SK-N-SH (cell line): Measurements from ENCODE around the gene JMJD1C. TPM values are rescaled to one million over a fixed set of nuclear protein-coding genes. Genes with fewer than 3 reads are reported as not detected.

Experiments used
- CTCF ChIA-PET: fragments of 300-600, 350-600 bp; formaldehyde crosslinking; extraction: SDS; loops from one replicate; lab custom pipeline; 2021; lab: Yijun Ruan, JAX
- POLR2A ChIA-PET: fragments of 350-600 bp; sonication (Branson Sonifier 250); formaldehyde crosslinking; extraction: SDS; loops from one replicate; lab custom pipeline; 2020; ENCODE audit warnings: antibody characterized with exemption, inconsistent platforms; lab: Yijun Ruan, JAX
- DNase-seq: peaks from one replicate; pipeline ENCODE4 v3.0.0; 2012
- H2AFZ ChIP-seq: fragments of 200-600 bp; sonication (generic); 2 replicates; pipeline ENCODE4 v1.8.1; 2016; ENCODE audit warnings: antibody characterized with exemption, mild to moderate bottlenecking, low read depth
- H3F3A ChIP-seq: fragments of 200-600 bp; sonication (generic); replicated peaks from 2 replicates; pipeline ENCODE3; 2016; ENCODE audit warnings: antibody characterized with exemption, mild to moderate bottlenecking; ENCODE audit not compliant: insufficient read depth
- H3K27ac ChIP-seq, 2 experiments: fragments of 200-500 bp in 1 of 2; fragments of 200-600 bp in 1 of 2; sonication (Bioruptor generic) in 1 of 2; sonication (generic), shearing (Covaris generic) in 1 of 2; 2 replicates each; pipeline versions ENCODE4 v1.5.1 to v1.6.1; 2014 to 2016; ENCODE audit warnings: low read depth in 2 of 2, inconsistent platforms in 1 of 2, low read length in 1 of 2, mild to moderate bottlenecking in 1 of 2, mixed read lengths in 1 of 2
- H3K27me3 ChIP-seq: fragments of 200-600 bp; sonication (generic), shearing (Covaris generic); 2 replicates; pipeline ENCODE4 v1.6.1; 2016; ENCODE audit warnings: mixed run types; ENCODE audit not compliant: insufficient read depth
- H3K36me3 ChIP-seq, 2 experiments: fragments of 200-500 bp in 1 of 2; fragments of 200-600 bp in 1 of 2; sonication (Bioruptor generic) in 1 of 2; sonication (generic) in 1 of 2; replicated peaks in 1 of 2; 2 replicates each; pipeline versions ENCODE3 to v1.5.1; 2014 to 2016; ENCODE audit warnings: low read length in 1 of 2, mild to moderate bottlenecking in 1 of 2; ENCODE audit not compliant: insufficient read depth in 2 of 2, control insufficient read depth in 1 of 2
- H3K4me1 ChIP-seq, 2 experiments: fragments of 200-500 bp in 1 of 2; fragments of 200-600 bp in 1 of 2; sonication (Bioruptor generic) in 1 of 2; sonication (generic), shearing (Covaris generic) in 1 of 2; 2 replicates each; pipeline versions ENCODE4 v1.5.1 to v1.6.1; 2014 to 2016; ENCODE audit warnings: low read depth in 1 of 2, low read length in 1 of 2, mixed run types in 1 of 2; ENCODE audit not compliant: insufficient read depth in 2 of 2, control insufficient read depth in 1 of 2
- H3K4me2 ChIP-seq: fragments of 200-600 bp; sonication (generic), shearing (Covaris generic); 2 replicates; pipeline ENCODE4 v1.6.1; 2017; ENCODE audit warnings: mixed run types
- H3K4me3 ChIP-seq, 2 experiments: fragments of 200-500 bp in 1 of 2; fragments of 200-600 bp in 1 of 2; sonication (Bioruptor generic) in 1 of 2; sonication (generic), shearing (Covaris generic) in 1 of 2; 2 replicates each; pipeline versions ENCODE4 v1.5.1 to v1.8.1; 2014 to 2016; ENCODE audit warnings: low read depth in 2 of 2, inconsistent platforms in 1 of 2, low read length in 1 of 2, mild to moderate bottlenecking in 1 of 2, mixed read lengths in 1 of 2, moderate library complexity in 1 of 2
- H3K79me2 ChIP-seq: fragments of 200-600 bp; sonication (generic); 2 replicates; pipeline ENCODE4 v1.8.1; 2017; ENCODE audit warnings: mild to moderate bottlenecking; ENCODE audit not compliant: insufficient read depth
- H3K9ac ChIP-seq: fragments of 200-600 bp; sonication (generic); 2 replicates; pipeline ENCODE4 v1.6.1; 2017; ENCODE audit warnings: mixed run types
- H3K9me2 ChIP-seq: fragments of 200-600 bp; sonication (generic); 2 replicates; pipeline ENCODE4 v1.6.1; 2017; ENCODE audit warnings: mixed run types
- H3K9me3 ChIP-seq: fragments of 200-600 bp; sonication (generic); 2 replicates; pipeline ENCODE4 v1.6.1; 2017; ENCODE audit warnings: mixed run types, mild to moderate bottlenecking, moderate library complexity
- H4K20me1 ChIP-seq: fragments of 200-600 bp; sonication (generic); 2 replicates; pipeline ENCODE4 v1.6.1; 2017; ENCODE audit warnings: mild to moderate bottlenecking, mixed run types; ENCODE audit not compliant: insufficient read depth
- CHD2 ChIP-seq: fragments of 150-350 bp; IDR thresholded peaks from 2 replicates; pipeline ENCODE4 v1.6.1; 2018; ENCODE audit warnings: low read length; ENCODE audit not compliant: partially characterized antibody
- EP300 ChIP-seq, 2 experiments: IDR thresholded peaks; 2 replicates each; pipeline versions ENCODE4 v1.4.0 to v1.6.1; 2012; ENCODE audit warnings: borderline replicate concordance in 1 of 2, low read depth in 1 of 2, low read length in 1 of 2
- EZH2phosphoT487 ChIP-seq: fragments of 200-600 bp; sonication (generic); IDR thresholded peaks from 2 replicates; pipeline ENCODE4 v1.6.1; 2017; ENCODE audit warnings: low read depth, mixed run types, mild to moderate bottlenecking, antibody characterized with exemption, moderate library complexity, borderline replicate concordance
- FOXJ3 ChIP-seq: sonication (generic); formaldehyde crosslinking; IDR thresholded peaks from 2 replicates; pipeline ENCODE4 v1.5.1; 2020; ENCODE audit warnings: mild to moderate bottlenecking, missing genetic modification reagents
- FOXM1 ChIP-seq: IDR thresholded peaks from 2 replicates; pipeline ENCODE4 v1.4.0; 2012; ENCODE audit warnings: low read depth, mild to moderate bottlenecking
- NFIC ChIP-seq: IDR thresholded peaks from 2 replicates; pipeline ENCODE4 v1.4.0; 2012; ENCODE audit warnings: borderline replicate concordance
- NRF1 ChIP-seq: IDR thresholded peaks from 2 replicates; pipeline ENCODE4 v1.6.1; 2012; ENCODE audit warnings: low read depth, mild to moderate bottlenecking, low read length
- POLR2AphosphoS5 ChIP-seq: IDR thresholded peaks from 2 replicates; pipeline ENCODE4 v1.6.1; 2012; ENCODE audit warnings: low read depth, low read length
- RAD21 ChIP-seq: IDR thresholded peaks from 2 replicates; pipeline ENCODE4 v1.6.1; 2012; ENCODE audit warnings: mild to moderate bottlenecking, low read length
- RFX5 ChIP-seq: IDR thresholded peaks from 2 replicates; pipeline ENCODE4 v1.6.1; 2012; ENCODE audit warnings: mild to moderate bottlenecking, improper control_type of control experiment, low read length
- RXRA ChIP-seq: IDR thresholded peaks from 2 replicates; pipeline ENCODE4 v1.4.0; 2012; ENCODE audit warnings: low read depth, mild to moderate bottlenecking, borderline replicate concordance
- SMC3 ChIP-seq: IDR thresholded peaks from 2 replicates; pipeline ENCODE4 v1.6.1; 2012; ENCODE audit warnings: low read depth, low read length, improper control_type of control experiment
- TAF1 ChIP-seq: IDR thresholded peaks from 2 replicates; pipeline ENCODE4 v1.6.1; 2012; ENCODE audit warnings: low read depth, mild to moderate bottlenecking, low read length, moderate library complexity, borderline replicate concordance
- TCF12 ChIP-seq: IDR thresholded peaks from 2 replicates; pipeline ENCODE4 v1.4.0; 2012
- YY1 ChIP-seq: IDR thresholded peaks from 2 replicates; pipeline ENCODE4 v1.4.0; 2012; ENCODE audit warnings: low read depth, mild to moderate bottlenecking
- WGBS: methylation state at CpG from one replicate; pipeline ENCODE4 v1.1.6; 2017; ENCODE audit warnings: low lambda C conversion rate; 5-methylcytosine and 5-hydroxymethylcytosine counted together
- polyA plus RNA-seq, 3 experiments: library from polyadenylated mRNA; depleted of rRNA; stranded (reverse); fragments of >200 nt; gene quantifications; 2 replicates each; pipeline ENCODE4 v1.2.3, GENCODE V29; 2012
- TF ChIP-seq, protein P1 (sequence below): IDR thresholded peaks from 2 replicates; pipeline ENCODE4 v1.4.0; 2012; ENCODE audit warnings: low read depth, borderline replicate concordance
- TF ChIP-seq, protein P2 (sequence below): fragments of 150-350 bp; IDR thresholded peaks from 2 replicates; pipeline ENCODE4 v1.6.1; 2016; ENCODE audit warnings: mild to moderate bottlenecking, low read depth, low read length
- TF ChIP-seq, protein P3 (sequence below): fragments of 200-600 bp; sonication (generic); IDR thresholded peaks from 2 replicates; pipeline ENCODE4 v1.6.1; 2017; ENCODE audit warnings: antibody characterized with exemption, mild to moderate bottlenecking, moderate library complexity
- TF ChIP-seq, protein P4 (sequence below): IDR thresholded peaks from 2 replicates; pipeline ENCODE4 v1.6.1; 2012; ENCODE audit warnings: mild to moderate bottlenecking, low read depth, low read length, moderate library complexity
- TF ChIP-seq, protein P5 (sequence below): IDR thresholded peaks from 2 replicates; pipeline ENCODE4; 2012

The JMJD1C gene
- polyA plus RNA-seq, 1 of the 3 experiments (the other 2 are of a cell fraction): 11.7 TPM

DNA sequence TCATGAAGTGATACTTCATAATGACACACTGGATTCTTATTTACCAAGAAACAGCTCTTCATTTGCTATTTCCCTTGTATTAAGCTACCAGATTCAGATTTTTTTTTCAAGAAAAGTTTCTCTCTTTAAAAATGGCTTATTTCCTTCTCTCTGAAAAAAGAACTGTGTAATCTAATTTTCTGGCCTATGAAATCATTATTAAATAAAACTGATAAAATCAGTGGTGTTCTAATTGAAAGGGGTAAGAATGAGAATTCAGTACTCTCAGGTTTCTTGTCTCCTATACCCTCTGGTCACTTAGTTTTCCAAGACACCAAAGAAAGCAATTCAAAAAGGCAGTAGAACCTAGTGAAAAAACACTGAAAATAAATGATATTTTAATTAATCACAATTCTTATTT, 10.3 kb downstream of the JMJD1C start:
- Histone ChIP-seq H3K4me3 (no peak overlapping the region), H3K27ac (peak overlapping the region; percentile 8 to 65; a peak in 2 of 4 replicates), H3K9me2 (no peaks in the 10 kb centered on the region), H3K4me1 (peaks cover 4 to 22% of the 10 kb centered on the region in 2 experiments; a peak in 2 of 4 replicates), H3K9me3 (no peaks in the 10 kb centered on the region), H2AFZ (no peak overlapping the region), H3K27me3 (no peaks in the 10 kb centered on the region), H3K4me2 (no peak overlapping the region), H3K79me2 (peaks cover 100% of the 10 kb centered on the region), H3K36me3 (peaks cover 0 to 5% of the 10 kb centered on the region in 2 experiments), H4K20me1 (peaks cover 29% of the 10 kb centered on the region), H3K9ac (no peak overlapping the region), H3F3A (peaks cover 31% of the 10 kb centered on the region)
- POLR2A ChIA-PET: no interaction called here
- no peak for TF ChIP-seq RAD21
- TF ChIP-seq TAF1: no peak
- TF ChIP-seq RXRA: no peak
- TF ChIP-seq NRF1: no peak
- TF ChIP-seq NFIC: no peak
- TF ChIP-seq CHD2: no peak
- no peak for TF ChIP-seq TCF12
- TF ChIP-seq POLR2AphosphoS5: no peak
- no peak for TF ChIP-seq FOXJ3 (CRISPR knock-in tag)
- TF ChIP-seq FOXM1: no peak
- TF ChIP-seq EP300 (IDR thresholded peaks at IDR 0.05; ENCODE audit: borderline replicate concordance in 1 of 2, low read depth in 1 of 2, low read length in 1 of 2): no peak
- TF ChIP-seq, protein P1, sequence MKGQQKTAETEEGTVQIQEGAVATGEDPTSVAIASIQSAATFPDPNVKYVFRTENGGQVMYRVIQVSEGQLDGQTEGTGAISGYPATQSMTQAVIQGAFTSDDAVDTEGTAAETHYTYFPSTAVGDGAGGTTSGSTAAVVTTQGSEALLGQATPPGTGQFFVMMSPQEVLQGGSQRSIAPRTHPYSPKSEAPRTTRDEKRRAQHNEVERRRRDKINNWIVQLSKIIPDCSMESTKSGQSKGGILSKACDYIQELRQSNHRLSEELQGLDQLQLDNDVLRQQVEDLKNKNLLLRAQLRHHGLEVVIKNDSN: no peak
- CTCF ChIA-PET: interaction anchor here (1.0 to 2.1 kb wide), 3 partner anchors 174 to 265 kb away, joined by 3 to 10 read pairs (median 6); no protein-coding TSS in a partner anchor
- DNase-seq: no peak

DNA sequence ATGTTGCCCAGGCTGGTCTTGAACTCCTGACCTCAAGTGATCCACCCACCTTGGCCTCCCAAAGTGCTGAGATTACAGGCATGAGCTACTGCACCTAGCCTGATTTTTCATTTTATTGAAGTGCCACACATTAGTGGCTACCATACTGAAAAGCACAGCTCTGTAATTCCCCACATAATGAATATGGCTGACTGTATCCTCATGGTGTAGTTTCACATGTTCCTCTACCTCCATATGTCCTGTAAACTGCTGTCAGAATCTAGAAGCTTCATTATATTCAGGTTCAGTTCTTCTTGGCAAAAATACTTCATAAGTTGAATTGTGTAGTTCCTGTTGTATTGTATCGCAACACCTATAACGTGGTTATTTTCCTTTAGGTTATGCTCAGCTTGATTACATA, 11.1 kb downstream of the JMJD1C start:
- Histone ChIP-seq H4K20me1 (peaks cover 24% of the 10 kb centered on the region), H2AFZ (no peak overlapping the region), H3K9me2 (no peaks in the 10 kb centered on the region), H3K27ac (no peak overlapping the region), H3K36me3 (peaks cover 0 to 13% of the 10 kb centered on the region in 2 experiments), H3K4me1 (peaks cover 4 to 22% of the 10 kb centered on the region in 2 experiments; a peak in 2 of 4 replicates), H3K9me3 (no peaks in the 10 kb centered on the region), H3K9ac (no peak overlapping the region), H3K79me2 (peaks cover 100% of the 10 kb centered on the region), H3K4me2 (no peak overlapping the region), H3K4me3 (no peak overlapping the region), H3F3A (peaks cover 31% of the 10 kb centered on the region), H3K27me3 (no peaks in the 10 kb centered on the region)
- POLR2A ChIA-PET: no interaction called here
- WGBS: 89% methylated on average over 2 of the region's 2 CpGs
- no peak for DNase-seq
- CTCF ChIA-PET: interaction anchor here (1.0 to 2.1 kb wide), 3 partner anchors 175 to 266 kb away, joined by 3 to 10 read pairs (median 6); no protein-coding TSS in a partner anchor
- no peak for TF ChIP-seq CHD2
- no peak for TF ChIP-seq POLR2AphosphoS5
- TF ChIP-seq, protein P2, sequence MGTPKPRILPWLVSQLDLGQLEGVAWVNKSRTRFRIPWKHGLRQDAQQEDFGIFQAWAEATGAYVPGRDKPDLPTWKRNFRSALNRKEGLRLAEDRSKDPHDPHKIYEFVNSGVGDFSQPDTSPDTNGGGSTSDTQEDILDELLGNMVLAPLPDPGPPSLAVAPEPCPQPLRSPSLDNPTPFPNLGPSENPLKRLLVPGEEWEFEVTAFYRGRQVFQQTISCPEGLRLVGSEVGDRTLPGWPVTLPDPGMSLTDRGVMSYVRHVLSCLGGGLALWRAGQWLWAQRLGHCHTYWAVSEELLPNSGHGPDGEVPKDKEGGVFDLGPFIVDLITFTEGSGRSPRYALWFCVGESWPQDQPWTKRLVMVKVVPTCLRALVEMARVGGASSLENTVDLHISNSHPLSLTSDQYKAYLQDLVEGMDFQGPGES: no peak
- no peak for TF ChIP-seq YY1
- TF ChIP-seq RFX5: no peak
- TF ChIP-seq SMC3: no peak
- no peak for TF ChIP-seq FOXJ3 (CRISPR knock-in tag)
- TF ChIP-seq, protein P3, sequence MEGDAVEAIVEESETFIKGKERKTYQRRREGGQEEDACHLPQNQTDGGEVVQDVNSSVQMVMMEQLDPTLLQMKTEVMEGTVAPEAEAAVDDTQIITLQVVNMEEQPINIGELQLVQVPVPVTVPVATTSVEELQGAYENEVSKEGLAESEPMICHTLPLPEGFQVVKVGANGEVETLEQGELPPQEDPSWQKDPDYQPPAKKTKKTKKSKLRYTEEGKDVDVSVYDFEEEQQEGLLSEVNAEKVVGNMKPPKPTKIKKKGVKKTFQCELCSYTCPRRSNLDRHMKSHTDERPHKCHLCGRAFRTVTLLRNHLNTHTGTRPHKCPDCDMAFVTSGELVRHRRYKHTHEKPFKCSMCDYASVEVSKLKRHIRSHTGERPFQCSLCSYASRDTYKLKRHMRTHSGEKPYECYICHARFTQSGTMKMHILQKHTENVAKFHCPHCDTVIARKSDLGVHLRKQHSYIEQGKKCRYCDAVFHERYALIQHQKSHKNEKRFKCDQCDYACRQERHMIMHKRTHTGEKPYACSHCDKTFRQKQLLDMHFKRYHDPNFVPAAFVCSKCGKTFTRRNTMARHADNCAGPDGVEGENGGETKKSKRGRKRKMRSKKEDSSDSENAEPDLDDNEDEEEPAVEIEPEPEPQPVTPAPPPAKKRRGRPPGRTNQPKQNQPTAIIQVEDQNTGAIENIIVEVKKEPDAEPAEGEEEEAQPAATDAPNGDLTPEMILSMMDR: no peak
- no peak for TF ChIP-seq FOXM1
- TF ChIP-seq, protein P4, sequence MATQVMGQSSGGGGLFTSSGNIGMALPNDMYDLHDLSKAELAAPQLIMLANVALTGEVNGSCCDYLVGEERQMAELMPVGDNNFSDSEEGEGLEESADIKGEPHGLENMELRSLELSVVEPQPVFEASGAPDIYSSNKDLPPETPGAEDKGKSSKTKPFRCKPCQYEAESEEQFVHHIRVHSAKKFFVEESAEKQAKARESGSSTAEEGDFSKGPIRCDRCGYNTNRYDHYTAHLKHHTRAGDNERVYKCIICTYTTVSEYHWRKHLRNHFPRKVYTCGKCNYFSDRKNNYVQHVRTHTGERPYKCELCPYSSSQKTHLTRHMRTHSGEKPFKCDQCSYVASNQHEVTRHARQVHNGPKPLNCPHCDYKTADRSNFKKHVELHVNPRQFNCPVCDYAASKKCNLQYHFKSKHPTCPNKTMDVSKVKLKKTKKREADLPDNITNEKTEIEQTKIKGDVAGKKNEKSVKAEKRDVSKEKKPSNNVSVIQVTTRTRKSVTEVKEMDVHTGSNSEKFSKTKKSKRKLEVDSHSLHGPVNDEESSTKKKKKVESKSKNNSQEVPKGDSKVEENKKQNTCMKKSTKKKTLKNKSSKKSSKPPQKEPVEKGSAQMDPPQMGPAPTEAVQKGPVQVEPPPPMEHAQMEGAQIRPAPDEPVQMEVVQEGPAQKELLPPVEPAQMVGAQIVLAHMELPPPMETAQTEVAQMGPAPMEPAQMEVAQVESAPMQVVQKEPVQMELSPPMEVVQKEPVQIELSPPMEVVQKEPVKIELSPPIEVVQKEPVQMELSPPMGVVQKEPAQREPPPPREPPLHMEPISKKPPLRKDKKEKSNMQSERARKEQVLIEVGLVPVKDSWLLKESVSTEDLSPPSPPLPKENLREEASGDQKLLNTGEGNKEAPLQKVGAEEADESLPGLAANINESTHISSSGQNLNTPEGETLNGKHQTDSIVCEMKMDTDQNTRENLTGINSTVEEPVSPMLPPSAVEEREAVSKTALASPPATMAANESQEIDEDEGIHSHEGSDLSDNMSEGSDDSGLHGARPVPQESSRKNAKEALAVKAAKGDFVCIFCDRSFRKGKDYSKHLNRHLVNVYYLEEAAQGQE: no peak
- TF ChIP-seq, protein P5, sequence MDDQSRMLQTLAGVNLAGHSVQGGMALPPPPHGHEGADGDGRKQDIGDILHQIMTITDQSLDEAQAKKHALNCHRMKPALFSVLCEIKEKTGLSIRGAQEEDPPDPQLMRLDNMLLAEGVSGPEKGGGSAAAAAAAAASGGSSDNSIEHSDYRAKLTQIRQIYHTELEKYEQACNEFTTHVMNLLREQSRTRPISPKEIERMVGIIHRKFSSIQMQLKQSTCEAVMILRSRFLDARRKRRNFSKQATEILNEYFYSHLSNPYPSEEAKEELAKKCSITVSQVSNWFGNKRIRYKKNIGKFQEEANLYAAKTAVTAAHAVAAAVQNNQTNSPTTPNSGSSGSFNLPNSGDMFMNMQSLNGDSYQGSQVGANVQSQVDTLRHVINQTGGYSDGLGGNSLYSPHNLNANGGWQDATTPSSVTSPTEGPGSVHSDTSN: no peak
- no peak for TF ChIP-seq EZH2phosphoT487
- no peak for TF ChIP-seq TCF12
